Left ventricle myocardium inferior (tissue), 1 donor: Measurements from ENCODE around the gene THSD7B. TPM values are rescaled to one million over a fixed set of nuclear protein-coding genes. Genes with fewer than 3 reads are reported as not detected.

ENCODE experiments used
- DNase-seq: peaks from one replicate; pipeline ENCODE4 v3.0.0-alpha.2; 2020
- H3K27ac ChIP-seq: fragments of 200-600 bp; replicated peaks from 2 replicates; pipeline ENCODE4 v1.8.0; 2021
- H3K27me3 ChIP-seq: fragments of 200-600 bp; 2 replicates; pipeline ENCODE4 v1.8.0; 2021; ENCODE audit warnings: low read depth
- H3K36me3 ChIP-seq: fragments of 200-600 bp; 2 replicates; pipeline ENCODE4 v1.8.0; 2021
- H3K4me1 ChIP-seq: fragments of 200-600 bp; 2 replicates; pipeline ENCODE4 v1.8.0; 2021
- H3K4me3 ChIP-seq: fragments of 200-600 bp; 2 replicates; pipeline ENCODE4 v1.8.0; 2021; ENCODE audit warnings: mild to moderate bottlenecking, moderate library complexity
- H3K9me3 ChIP-seq: fragments of 200-600 bp; replicated peaks from 2 replicates; pipeline ENCODE4 v1.8.0; 2021
- intact Hi-C: fragments of 100-400 bp; cut with micrococcal nuclease; formaldehyde crosslinking; loops from one replicate; pipeline ENCODE4 v1.11.0; 2022
- total RNA-seq: library from RNA; stranded (reverse); fragmentation: NEBNext Ultra II Directional; extraction: Animal tissue kit (Norgen Biotek cat#: 25700); gene quantifications from one replicate; pipeline ENCODE4 v1.2.1, GENCODE V29; 2021
- TF ChIP-seq, protein P1 (sequence below): fragments of 200-600 bp; IDR thresholded peaks from 2 replicates; pipeline ENCODE4 v1.8.0; 2021; ENCODE audit warnings: antibody characterized with exemption, mild to moderate bottlenecking, borderline replicate concordance
- donor health status: DM: no; HTN: yes; CAD: no; lungs with severe emphysema.

Gene THSD7B
- total RNA-seq, 1 donor from 2014 or later = 0.22 TPM

DNA sequence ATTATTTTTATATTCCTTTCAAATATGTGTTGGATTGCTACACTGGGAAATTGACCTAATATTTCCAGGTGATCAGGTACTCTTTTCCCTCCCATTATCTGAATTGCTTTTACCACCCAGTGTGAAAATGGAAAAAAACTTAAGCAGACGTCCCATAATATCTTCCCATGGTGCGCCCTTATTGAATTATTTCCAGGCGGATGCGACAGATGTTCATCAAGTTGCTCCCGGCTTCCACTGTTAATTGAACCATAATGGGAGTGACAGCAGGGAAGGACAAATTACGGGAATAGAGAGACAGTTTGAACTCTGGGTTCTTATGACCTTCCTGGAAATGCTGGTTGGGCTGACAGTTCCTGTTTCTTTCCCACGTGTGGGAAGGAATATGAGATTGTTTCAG lies 93.3 kb downstream of the THSD7B start:
- no peak for DNase-seq
- H3K27ac ChIP-seq = no peak overlapping the region
- TF ChIP-seq, protein P1, sequence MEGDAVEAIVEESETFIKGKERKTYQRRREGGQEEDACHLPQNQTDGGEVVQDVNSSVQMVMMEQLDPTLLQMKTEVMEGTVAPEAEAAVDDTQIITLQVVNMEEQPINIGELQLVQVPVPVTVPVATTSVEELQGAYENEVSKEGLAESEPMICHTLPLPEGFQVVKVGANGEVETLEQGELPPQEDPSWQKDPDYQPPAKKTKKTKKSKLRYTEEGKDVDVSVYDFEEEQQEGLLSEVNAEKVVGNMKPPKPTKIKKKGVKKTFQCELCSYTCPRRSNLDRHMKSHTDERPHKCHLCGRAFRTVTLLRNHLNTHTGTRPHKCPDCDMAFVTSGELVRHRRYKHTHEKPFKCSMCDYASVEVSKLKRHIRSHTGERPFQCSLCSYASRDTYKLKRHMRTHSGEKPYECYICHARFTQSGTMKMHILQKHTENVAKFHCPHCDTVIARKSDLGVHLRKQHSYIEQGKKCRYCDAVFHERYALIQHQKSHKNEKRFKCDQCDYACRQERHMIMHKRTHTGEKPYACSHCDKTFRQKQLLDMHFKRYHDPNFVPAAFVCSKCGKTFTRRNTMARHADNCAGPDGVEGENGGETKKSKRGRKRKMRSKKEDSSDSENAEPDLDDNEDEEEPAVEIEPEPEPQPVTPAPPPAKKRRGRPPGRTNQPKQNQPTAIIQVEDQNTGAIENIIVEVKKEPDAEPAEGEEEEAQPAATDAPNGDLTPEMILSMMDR = no peak
- no peaks in the 10 kb centered on the region for H3K27me3 ChIP-seq
- H3K9me3 ChIP-seq = no peaks in the 10 kb centered on the region
- no peak overlapping the region for H3K4me3 ChIP-seq
- no peaks in the 10 kb centered on the region for H3K36me3 ChIP-seq
- intact Hi-C loops = no loop called here
- H3K4me1 ChIP-seq = no peaks in the 10 kb centered on the region

DNA sequence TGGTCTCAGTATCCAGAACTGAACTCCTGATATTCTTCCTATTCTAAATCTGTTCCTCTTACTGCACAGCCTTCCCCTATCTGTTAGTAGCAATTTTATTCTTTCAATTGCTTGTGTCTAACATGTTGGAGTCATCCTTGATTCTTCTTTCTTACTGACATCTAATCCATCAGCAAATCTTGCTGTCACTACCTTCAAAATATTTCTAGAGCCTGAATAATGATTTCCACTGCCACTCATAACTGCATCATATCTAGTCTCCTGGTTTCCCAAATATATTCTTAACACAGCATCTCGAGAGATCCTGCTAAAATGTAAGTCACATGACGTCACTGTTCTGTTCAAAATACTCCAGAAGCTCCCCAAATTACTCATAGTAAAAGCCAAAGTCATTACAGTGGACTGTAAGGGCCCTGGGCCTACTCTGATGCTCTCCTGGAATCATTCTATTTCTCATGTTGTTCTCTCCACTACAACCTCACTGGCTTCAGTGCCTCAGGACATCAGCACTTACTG lies 95.2 kb downstream of the THSD7B start:
- Histone ChIP-seq H3K27me3 (no peaks in the 10 kb centered on the region), H3K4me1 (no peaks in the 10 kb centered on the region), H3K4me3 (no peak overlapping the region), H3K36me3 (no peaks in the 10 kb centered on the region), H3K9me3 (no peaks in the 10 kb centered on the region), H3K27ac (no peak overlapping the region)
- no peak for DNase-seq
- TF ChIP-seq, protein P1 = no peak
- intact Hi-C loops = no loop called here

DNA sequence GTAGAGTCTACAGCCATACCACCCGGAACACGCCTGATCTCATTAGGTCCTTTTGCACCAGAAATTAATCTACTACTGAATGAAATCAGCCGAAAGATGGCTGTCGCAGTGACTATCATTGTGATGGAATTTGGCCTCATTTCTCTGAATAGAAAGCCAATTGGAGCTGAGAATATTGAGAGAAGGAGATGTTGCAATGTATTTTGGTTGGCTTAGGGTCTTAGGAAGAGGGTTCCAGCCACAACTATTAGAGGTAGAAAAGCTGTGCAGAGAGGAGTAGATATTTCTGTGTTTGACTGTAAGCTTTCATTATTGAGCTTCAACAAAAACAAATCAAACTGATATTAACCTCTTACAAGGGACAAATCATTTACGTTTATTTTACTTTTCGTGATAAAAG lies 98.1 kb downstream of the THSD7B start:
- Histone ChIP-seq H3K27me3 (no peaks in the 10 kb centered on the region), H3K27ac (peak overlapping the region; percentile 49), H3K4me3 (no peak overlapping the region), H3K36me3 (no peaks in the 10 kb centered on the region), H3K9me3 (no peaks in the 10 kb centered on the region), H3K4me1 (no peaks in the 10 kb centered on the region)
- TF ChIP-seq, protein P1 = no peak
- intact Hi-C loops = no loop called here
- no peak for DNase-seq

GRCh38 chr2:136863874-136864273 lies 98.5 kb downstream of the THSD7B start:
- Histone ChIP-seq H3K9me3 (no peaks in the 10 kb centered on the region), H3K36me3 (no peaks in the 10 kb centered on the region), H3K4me1 (no peaks in the 10 kb centered on the region), H3K4me3 (no peak overlapping the region), H3K27ac (peak overlapping the region; percentile 49), H3K27me3 (no peaks in the 10 kb centered on the region)
- no peak for DNase-seq
- intact Hi-C loops = no loop called here
- TF ChIP-seq, protein P1 = no peak

GRCh38 chr2:136871424-136871823 lies 106.1 kb downstream of the THSD7B start:
- intact Hi-C loops = no loop called here
- H3K27me3 ChIP-seq = no peaks in the 10 kb centered on the region
- H3K4me3 ChIP-seq = no peak overlapping the region
- no peak for DNase-seq
- H3K4me1 ChIP-seq = no peaks in the 10 kb centered on the region
- H3K36me3 ChIP-seq = no peaks in the 10 kb centered on the region
- H3K9me3 ChIP-seq = no peaks in the 10 kb centered on the region
- no peak overlapping the region for H3K27ac ChIP-seq
- TF ChIP-seq, protein P1 = no peak
